ENCODE data around the gene CHRNA1. TPM values are rescaled to one million over a fixed set of nuclear protein-coding genes. Genes with fewer than 3 reads are reported as not detected.

CHRNA1 gene
- total and polyA plus RNA-seq, 2 of the 13 experiments (the other 11 are each of a cell fraction or from before 2014, with no cell fraction given) = not detected

DNA sequence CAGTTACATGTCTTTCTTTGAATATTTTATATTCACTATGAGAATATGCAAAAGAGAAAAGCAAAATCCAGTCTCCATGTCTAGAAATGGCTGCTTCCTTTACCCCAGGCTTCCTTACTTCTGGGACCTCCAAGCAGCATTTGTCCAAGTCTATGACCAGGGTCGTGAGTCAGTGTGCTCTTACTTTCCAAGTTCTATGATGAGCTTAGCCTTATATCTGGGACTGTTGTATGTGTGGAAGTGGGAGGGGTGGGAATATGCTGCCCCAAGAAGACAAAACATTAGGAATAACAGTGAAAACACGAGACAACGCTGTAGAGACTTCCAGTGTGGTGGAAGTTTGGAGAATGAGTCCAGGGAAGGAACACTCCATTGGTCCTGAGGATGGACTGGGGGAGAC, 21.2 kb upstream of the CHRNA1 start (continued):
- no peak for TF ChIP-seq ATF1 (CRISPR knock-in tag; IDR thresholded peaks at IDR 0.05)
- no peak for TF ChIP-seq SMAD1 (CRISPR knock-in tag; IDR thresholded peaks at IDR 0.05; ENCODE audit: borderline replicate concordance, low read depth)
- TF ChIP-seq CBFB (CRISPR knock-in tag; IDR thresholded peaks at IDR 0.05) = no peak
- no peak for TF ChIP-seq ARHGAP35 (CRISPR knock-in tag; IDR thresholded peaks at IDR 0.05; ENCODE audit: borderline replicate concordance)
- no peak for TF ChIP-seq ZNF850 (CRISPR knock-in tag; conservative IDR thresholded peaks at IDR 0.05)
- TF ChIP-seq ZNF30 (CRISPR knock-in tag; IDR thresholded peaks at IDR 0.05) = no peak

DNA sequence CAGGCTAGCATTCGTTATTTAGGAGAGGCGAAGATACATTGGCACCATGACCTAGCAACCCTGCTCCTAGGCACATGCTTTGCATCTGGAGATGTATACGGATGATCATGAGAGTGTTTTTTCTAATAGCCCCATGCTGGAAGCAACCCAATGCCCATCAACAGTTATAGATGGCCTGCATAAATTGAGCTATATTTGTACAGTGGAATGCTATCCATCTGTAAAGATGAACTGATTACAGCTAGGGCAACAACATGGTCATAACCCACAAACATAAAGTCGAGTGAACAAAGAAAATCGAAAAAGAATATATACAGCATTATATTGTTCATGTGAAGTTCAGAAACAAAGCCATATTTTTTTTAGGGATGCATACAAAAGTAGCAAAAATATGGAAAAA, 20.6 kb upstream of the CHRNA1 start:
- Histone ChIP-seq H3K9ac (ENCODE audit: insufficient read depth, low read depth, low read length) (no peak overlapping the region), H3K9me3 (ENCODE audit: low read length) (no peaks in the 10 kb centered on the region), H3K36me3 (replicated peaks in 1 of 2; ENCODE audit: control insufficient read depth in 1 of 2, insufficient read depth in 2 of 2, low read length in 2 of 2) (no peaks in the 10 kb centered on the region), H2AFZ (ENCODE audit: low read length) (no peak overlapping the region), H4K20me1 (ENCODE audit: insufficient read depth, low read length) (no peaks in the 10 kb centered on the region), H3K27ac (ENCODE audit: extremely low read length, insufficient read depth, low read length) (no peak overlapping the region), H3K4me2 (ENCODE audit: low read depth, low read length) (no peak overlapping the region), H3K79me2 (ENCODE audit: insufficient read depth, low read length) (no peaks in the 10 kb centered on the region), H3K4me3 (replicated peaks in 1 of 3; ENCODE audit: insufficient read depth in 1 of 3, low read depth in 2 of 3, low read length in 3 of 3) (no peak overlapping the region), H3K4me1 (ENCODE audit: insufficient read depth, low read length) (no peaks in the 10 kb centered on the region), H3K27me3 (ENCODE audit: control insufficient read depth in 1 of 2, insufficient read depth in 2 of 2, low read length in 2 of 2) (peaks cover 5 to 27% of the 10 kb centered on the region in 2 experiments; a peak in 4 of 5 replicates)
- intact Hi-C loops (cut with micrococcal nuclease; ENCODE audit: unreplicated experiment) (no loop called here), in situ Hi-C loops (cut with HindIII; ENCODE audit: extremely low pct_ligation_motif_present, low pct_unique_long_range_greater_than_20kb) (no loop called here)
- BruUV-seq (replicated peaks) = no TSS peak
- DNase-seq (ENCODE audit: low spot score) (no peak), ATAC-seq (no peak), FAIRE-seq (no peak)
- 11% methylated on average over 5 of the region's 5 CpGs for WGBS (ENCODE audit: low lambda C conversion rate)
- ChIA-PET CTCF (ENCODE audit: low intra/inter-chr PET ratio, low total read pairs) (no interaction called here), POLR2A (no interaction called here)
- no peak for TF ChIP-seq KLF16 (CRISPR knock-in tag; IDR thresholded peaks at IDR 0.05)
- TF ChIP-seq, protein P1, sequence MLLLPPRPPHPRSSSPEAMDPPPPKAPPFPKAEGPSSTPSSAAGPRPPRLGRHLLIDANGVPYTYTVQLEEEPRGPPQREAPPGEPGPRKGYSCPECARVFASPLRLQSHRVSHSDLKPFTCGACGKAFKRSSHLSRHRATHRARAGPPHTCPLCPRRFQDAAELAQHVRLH (CRISPR knock-in tag; IDR thresholded peaks at IDR 0.05; ENCODE audit: borderline replicate concordance, low read depth) = no peak
- TF ChIP-seq ZC3H4 (CRISPR knock-in tag; IDR thresholded peaks at IDR 0.05; ENCODE audit: borderline replicate concordance) = no peak
- TF ChIP-seq, protein P2, sequence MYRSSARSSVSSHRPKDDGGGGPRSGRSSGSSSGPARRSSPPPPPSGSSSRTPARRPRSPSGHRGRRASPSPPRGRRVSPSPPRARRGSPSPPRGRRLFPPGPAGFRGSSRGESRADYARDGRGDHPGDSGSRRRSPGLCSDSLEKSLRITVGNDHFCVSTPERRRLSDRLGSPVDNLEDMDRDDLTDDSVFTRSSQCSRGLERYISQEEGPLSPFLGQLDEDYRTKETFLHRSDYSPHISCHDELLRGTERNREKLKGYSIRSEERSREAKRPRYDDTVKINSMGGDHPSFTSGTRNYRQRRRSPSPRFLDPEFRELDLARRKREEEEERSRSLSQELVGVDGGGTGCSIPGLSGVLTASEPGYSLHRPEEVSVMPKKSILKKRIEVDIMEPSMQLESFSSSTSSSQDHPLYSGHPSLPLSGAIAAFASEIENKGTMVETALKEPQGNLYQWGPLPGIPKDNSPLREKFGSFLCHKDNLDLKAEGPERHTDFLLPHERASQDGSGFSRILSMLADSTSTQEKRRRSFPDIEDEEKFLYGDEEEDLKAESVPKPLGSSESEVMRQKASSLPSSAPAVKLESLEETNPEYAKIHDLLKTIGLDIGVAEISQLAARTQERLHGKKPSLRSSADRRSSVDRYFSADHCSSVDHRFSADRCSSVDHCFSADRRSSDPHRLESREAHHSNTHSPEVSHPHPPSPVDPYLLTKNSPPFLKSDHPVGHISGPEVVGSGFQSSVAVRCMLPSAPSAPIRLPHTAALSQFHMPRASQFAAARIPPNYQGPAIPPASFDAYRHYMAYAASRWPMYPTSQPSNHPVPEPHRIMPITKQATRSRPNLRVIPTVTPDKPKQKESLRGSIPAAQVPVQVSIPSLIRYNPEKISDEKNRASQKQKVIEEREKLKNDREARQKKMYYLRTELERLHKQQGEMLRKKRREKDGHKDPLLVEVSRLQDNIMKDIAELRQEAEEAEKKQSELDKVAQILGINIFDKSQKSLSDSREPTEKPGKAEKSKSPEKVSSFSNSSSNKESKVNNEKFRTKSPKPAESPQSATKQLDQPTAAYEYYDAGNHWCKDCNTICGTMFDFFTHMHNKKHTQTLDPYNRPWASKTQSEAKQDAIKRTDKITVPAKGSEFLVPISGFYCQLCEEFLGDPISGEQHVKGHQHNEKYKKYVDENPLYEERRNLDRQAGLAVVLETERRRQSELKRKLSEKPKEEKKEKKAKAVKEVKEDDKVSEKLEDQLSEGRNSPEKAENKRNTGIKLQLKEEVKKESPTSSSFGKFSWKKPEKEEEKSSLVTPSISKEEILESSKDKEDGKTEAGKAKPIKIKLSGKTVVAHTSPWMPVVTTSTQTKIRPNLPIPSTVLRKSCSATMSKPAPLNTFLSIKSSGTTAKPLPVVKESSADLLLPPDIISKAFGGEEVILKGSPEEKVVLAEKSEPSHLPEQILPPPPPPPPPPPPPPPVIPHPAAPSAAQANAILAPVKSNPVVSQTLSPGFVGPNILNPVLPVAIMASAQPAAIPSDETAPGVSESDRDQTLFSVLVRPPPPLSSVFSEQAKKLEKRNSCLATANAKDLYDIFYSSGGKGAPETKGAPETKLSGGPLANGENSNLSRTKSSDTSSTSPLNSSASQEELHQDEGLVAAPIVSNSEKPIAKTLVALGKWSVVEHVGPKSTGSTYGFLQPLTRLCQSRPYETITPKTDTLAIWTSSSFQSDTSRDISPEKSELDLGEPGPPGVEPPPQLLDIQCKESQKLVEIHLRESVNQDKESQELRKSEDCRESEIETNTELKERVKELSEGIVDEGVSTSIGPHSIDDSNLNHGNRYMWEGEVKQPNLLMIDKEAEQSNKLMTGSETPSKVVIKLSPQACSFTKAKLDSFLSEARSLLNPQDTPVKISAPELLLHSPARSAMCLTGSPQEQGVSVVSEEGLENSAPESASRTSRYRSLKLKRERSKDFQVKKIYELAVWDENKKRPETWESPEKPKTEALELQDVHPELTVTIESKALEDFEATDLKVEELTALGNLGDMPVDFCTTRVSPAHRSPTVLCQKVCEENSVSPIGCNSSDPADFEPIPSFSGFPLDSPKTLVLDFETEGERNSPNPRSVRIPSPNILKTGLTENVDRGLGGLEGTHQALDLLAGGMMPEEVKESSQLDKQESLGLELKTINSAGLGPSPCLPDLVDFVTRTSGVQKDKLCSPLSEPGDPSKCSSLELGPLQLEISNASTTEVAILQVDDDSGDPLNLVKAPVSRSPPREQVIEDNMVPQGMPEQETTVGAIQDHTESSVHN (CRISPR knock-in tag; IDR thresholded peaks at IDR 0.05) = no peak
- TF ChIP-seq ZNF782 (CRISPR knock-in tag; IDR thresholded peaks at IDR 0.05; ENCODE audit: borderline replicate concordance) = no peak
- TF ChIP-seq ZBTB3 (CRISPR knock-in tag; IDR thresholded peaks at IDR 0.05; ENCODE audit: borderline replicate concordance, low read depth) = no peak
- TF ChIP-seq IRX3 (CRISPR knock-in tag; IDR thresholded peaks at IDR 0.05; ENCODE audit: borderline replicate concordance, low read depth) = no peak
- no peak for TF ChIP-seq ZSCAN30 (CRISPR knock-in tag; IDR thresholded peaks at IDR 0.05)
- no peak for TF ChIP-seq TBX2 (CRISPR knock-in tag; IDR thresholded peaks at IDR 0.05; ENCODE audit: borderline replicate concordance)
- no peak for TF ChIP-seq MBD4 (IDR thresholded peaks at IDR 0.05; ENCODE audit: borderline replicate concordance, low read length)
- no peak for TF ChIP-seq ZNF749 (CRISPR knock-in tag; IDR thresholded peaks at IDR 0.05; ENCODE audit: borderline replicate concordance)
